Measurements from ENCODE around the gene PPWD1. TPM values are rescaled to one million over a fixed set of nuclear protein-coding genes. Genes with fewer than 3 reads are reported as not detected.

PPWD1 gene
- total and polyA plus RNA-seq, 2 of the 13 experiments (the other 11 are each of a cell fraction or from before 2014, with no cell fraction given): 7.4 to 44.3 TPM

DNA sequence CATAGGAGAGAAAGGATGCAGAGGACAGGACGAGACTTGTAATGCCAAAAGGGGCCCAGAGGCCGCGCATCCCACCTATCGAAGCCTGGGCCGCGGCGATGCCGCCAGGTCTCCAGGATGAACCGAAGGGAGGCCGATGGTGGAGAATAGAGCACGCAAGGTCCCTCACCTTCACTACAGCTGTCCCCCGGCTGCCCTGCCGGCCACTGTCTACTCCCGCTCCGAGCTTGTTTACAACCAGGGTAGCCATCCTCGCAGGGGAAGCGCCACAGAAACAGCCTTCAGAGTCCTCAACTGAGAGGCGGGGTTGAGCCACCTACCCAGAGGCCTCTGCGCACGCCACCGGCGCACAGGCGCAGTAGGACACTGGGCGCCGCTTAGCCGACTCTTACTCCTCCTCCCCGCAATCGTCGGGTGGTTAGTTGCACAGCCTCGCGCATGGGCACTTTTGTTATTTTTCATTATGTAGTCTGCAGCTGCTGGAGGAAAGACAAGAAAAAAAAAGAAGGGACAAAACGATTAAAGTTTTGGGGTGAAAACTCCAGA is 61.0 kb downstream of the PPWD1 start, which contains the start of gene TRIM23 (continued):
- no peak for TF ChIP-seq MYNN (CRISPR knock-in tag; IDR thresholded peaks at IDR 0.05; ENCODE audit: low read depth)
- 0 out of 2 replicates have a peak, but pooled peaks have one; percentile 55 for TF ChIP-seq BORCS8-MEF2B (CRISPR knock-in tag; IDR thresholded peaks at IDR 0.05)
- TF ChIP-seq, protein P1, sequence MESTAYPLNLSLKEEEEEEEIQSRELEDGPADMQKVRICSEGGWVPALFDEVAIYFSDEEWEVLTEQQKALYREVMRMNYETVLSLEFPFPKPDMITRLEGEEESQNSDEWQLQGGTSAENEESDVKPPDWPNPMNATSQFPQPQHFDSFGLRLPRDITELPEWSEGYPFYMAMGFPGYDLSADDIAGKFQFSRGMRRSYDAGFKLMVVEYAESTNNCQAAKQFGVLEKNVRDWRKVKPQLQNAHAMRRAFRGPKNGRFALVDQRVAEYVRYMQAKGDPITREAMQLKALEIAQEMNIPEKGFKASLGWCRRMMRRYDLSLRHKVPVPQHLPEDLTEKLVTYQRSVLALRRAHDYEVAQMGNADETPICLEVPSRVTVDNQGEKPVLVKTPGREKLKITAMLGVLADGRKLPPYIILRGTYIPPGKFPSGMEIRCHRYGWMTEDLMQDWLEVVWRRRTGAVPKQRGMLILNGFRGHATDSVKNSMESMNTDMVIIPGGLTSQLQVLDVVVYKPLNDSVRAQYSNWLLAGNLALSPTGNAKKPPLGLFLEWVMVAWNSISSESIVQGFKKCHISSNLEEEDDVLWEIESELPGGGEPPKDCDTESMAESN (CRISPR knock-in tag; conservative IDR thresholded peaks at IDR 0.05): no peak
- TF ChIP-seq, protein P2, sequence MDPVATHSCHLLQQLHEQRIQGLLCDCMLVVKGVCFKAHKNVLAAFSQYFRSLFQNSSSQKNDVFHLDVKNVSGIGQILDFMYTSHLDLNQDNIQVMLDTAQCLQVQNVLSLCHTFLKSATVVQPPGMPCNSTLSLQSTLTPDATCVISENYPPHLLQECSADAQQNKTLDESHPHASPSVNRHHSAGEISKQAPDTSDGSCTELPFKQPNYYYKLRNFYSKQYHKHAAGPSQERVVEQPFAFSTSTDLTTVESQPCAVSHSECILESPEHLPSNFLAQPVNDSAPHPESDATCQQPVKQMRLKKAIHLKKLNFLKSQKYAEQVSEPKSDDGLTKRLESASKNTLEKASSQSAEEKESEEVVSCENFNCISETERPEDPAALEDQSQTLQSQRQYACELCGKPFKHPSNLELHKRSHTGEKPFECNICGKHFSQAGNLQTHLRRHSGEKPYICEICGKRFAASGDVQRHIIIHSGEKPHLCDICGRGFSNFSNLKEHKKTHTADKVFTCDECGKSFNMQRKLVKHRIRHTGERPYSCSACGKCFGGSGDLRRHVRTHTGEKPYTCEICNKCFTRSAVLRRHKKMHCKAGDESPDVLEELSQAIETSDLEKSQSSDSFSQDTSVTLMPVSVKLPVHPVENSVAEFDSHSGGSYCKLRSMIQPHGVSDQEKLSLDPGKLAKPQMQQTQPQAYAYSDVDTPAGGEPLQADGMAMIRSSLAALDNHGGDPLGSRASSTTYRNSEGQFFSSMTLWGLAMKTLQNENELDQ (CRISPR knock-in tag; IDR thresholded peaks at IDR 0.05; ENCODE audit: borderline replicate concordance): no peak
- TF ChIP-seq FLYWCH1 (CRISPR knock-in tag; IDR thresholded peaks at IDR 0.05): no peak
- no peak for TF ChIP-seq ZNF562 (CRISPR knock-in tag; IDR thresholded peaks at IDR 0.05; ENCODE audit: borderline replicate concordance)
- TF ChIP-seq, protein P3, sequence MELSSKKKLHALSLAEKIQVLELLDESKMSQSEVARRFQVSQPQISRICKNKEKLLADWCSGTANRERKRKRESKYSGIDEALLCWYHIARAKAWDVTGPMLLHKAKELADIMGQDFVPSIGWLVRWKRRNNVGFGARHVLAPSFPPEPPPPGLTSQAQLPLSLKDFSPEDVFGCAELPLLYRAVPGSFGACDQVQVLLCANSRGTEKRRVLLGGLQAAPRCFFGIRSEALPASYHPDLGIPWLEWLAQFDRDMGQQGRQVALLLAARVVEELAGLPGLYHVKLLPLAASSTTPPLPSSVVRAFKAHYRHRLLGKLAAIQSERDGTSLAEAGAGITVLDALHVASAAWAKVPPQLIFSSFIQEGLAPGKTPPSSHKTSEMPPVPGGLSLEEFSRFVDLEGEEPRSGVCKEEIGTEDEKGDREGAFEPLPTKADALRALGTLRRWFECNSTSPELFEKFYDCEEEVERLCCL (CRISPR knock-in tag; IDR thresholded peaks at IDR 0.05; ENCODE audit: borderline replicate concordance): no peak
- TF ChIP-seq, protein P4, sequence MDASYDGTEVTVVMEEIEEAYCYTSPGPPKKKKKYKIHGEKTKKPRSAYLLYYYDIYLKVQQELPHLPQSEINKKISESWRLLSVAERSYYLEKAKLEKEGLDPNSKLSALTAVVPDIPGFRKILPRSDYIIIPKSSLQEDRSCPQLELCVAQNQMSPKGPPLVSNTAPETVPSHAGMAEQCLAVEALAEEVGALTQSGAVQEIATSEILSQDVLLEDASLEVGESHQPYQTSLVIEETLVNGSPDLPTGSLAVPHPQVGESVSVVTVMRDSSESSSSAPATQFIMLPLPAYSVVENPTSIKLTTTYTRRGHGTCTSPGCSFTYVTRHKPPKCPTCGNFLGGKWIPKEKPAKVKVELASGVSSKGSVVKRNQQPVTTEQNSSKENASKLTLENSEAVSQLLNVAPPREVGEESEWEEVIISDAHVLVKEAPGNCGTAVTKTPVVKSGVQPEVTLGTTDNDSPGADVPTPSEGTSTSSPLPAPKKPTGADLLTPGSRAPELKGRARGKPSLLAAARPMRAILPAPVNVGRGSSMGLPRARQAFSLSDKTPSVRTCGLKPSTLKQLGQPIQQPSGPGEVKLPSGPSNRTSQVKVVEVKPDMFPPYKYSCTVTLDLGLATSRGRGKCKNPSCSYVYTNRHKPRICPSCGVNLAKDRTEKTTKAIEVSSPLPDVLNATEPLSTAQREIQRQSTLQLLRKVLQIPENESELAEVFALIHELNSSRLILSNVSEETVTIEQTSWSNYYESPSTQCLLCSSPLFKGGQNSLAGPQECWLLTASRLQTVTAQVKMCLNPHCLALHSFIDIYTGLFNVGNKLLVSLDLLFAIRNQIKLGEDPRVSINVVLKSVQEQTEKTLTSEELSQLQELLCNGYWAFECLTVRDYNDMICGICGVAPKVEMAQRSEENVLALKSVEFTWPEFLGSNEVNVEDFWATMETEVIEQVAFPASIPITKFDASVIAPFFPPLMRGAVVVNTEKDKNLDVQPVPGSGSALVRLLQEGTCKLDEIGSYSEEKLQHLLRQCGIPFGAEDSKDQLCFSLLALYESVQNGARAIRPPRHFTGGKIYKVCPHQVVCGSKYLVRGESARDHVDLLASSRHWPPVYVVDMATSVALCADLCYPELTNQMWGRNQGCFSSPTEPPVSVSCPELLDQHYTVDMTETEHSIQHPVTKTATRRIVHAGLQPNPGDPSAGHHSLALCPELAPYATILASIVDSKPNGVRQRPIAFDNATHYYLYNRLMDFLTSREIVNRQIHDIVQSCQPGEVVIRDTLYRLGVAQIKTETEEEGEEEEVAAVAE (CRISPR knock-in tag; IDR thresholded peaks at IDR 0.05; ENCODE audit: borderline replicate concordance): no peak
- TF ChIP-seq, protein P5, sequence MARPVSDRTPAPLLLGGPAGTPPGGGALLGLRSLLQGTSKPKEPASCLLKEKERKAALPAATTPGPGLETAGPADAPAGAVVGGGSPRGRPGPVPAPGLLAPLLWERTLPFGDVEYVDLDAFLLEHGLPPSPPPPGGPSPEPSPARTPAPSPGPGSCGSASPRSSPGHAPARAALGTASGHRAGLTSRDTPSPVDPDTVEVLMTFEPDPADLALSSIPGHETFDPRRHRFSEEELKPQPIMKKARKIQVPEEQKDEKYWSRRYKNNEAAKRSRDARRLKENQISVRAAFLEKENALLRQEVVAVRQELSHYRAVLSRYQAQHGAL (CRISPR knock-in tag; IDR thresholded peaks at IDR 0.05; ENCODE audit: not compliant biosample characterization): no peak
- 0 out of 2 replicates have a peak, but pooled peaks have one; percentile 49 for TF ChIP-seq ZNF225 (CRISPR knock-in tag; IDR thresholded peaks at IDR 0.05)
- TF ChIP-seq, protein P6, sequence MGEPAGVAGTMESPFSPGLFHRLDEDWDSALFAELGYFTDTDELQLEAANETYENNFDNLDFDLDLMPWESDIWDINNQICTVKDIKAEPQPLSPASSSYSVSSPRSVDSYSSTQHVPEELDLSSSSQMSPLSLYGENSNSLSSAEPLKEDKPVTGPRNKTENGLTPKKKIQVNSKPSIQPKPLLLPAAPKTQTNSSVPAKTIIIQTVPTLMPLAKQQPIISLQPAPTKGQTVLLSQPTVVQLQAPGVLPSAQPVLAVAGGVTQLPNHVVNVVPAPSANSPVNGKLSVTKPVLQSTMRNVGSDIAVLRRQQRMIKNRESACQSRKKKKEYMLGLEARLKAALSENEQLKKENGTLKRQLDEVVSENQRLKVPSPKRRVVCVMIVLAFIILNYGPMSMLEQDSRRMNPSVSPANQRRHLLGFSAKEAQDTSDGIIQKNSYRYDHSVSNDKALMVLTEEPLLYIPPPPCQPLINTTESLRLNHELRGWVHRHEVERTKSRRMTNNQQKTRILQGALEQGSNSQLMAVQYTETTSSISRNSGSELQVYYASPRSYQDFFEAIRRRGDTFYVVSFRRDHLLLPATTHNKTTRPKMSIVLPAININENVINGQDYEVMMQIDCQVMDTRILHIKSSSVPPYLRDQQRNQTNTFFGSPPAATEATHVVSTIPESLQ (CRISPR knock-in tag; conservative IDR thresholded peaks at IDR 0.05): no peak
- TF ChIP-seq, protein P7, sequence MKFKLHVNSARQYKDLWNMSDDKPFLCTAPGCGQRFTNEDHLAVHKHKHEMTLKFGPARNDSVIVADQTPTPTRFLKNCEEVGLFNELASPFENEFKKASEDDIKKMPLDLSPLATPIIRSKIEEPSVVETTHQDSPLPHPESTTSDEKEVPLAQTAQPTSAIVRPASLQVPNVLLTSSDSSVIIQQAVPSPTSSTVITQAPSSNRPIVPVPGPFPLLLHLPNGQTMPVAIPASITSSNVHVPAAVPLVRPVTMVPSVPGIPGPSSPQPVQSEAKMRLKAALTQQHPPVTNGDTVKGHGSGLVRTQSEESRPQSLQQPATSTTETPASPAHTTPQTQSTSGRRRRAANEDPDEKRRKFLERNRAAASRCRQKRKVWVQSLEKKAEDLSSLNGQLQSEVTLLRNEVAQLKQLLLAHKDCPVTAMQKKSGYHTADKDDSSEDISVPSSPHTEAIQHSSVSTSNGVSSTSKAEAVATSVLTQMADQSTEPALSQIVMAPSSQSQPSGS (CRISPR knock-in tag; IDR thresholded peaks at IDR 0.05): peak; percentile 19; the same call in 1 of the 2 replicates
- TF ChIP-seq MTF2 (CRISPR knock-in tag; IDR thresholded peaks at IDR 0.05; ENCODE audit: borderline replicate concordance): no peak

Measured in HepG2 (cell line).